Muscle layer of colon (tissue), 2 donors: ENCODE measurements around the gene GHRH.

Source experiments
- H3K27ac ChIP-seq: one replicate; pipeline ENCODE4 v1.7.0; 2013; ENCODE audit warnings: low read depth, mild to moderate bottlenecking, low read length, moderate library complexity
- H3K27me3 ChIP-seq, 2 donors: one replicate each; pipeline ENCODE4 v1.7.0; 2013; ENCODE audit warnings: low read length in 2 of 2, mild to moderate bottlenecking in 2 of 2; ENCODE audit not compliant: insufficient read depth in 2 of 2, control insufficient read depth in 1 of 2
- H3K36me3 ChIP-seq: one replicate; pipeline ENCODE4 v1.7.0; 2013; ENCODE audit warnings: mild to moderate bottlenecking, low read length; ENCODE audit not compliant: insufficient read depth
- H3K4me1 ChIP-seq: one replicate; pipeline ENCODE4 v1.7.0; 2013; ENCODE audit warnings: mild to moderate bottlenecking, low read length; ENCODE audit not compliant: insufficient read depth
- H3K4me3 ChIP-seq, 2 donors: one replicate each; pipeline ENCODE4 v1.7.0; 2013; ENCODE audit warnings: low read length in 2 of 2, low read depth in 1 of 2, mild to moderate bottlenecking in 1 of 2, moderate library complexity in 1 of 2
- H3K9ac ChIP-seq: one replicate; pipeline ENCODE4 v1.7.0; 2013; ENCODE audit warnings: low read length
- H3K9me3 ChIP-seq: one replicate; pipeline ENCODE4 v1.7.0; 2013; ENCODE audit warnings: mild to moderate bottlenecking, low read length
- donor health status: abdominal sarcoma.
- donor health status: Adenocarcinoma of cecum.

GHRH gene

GRCh38 chr20:37231947-37232630 lies 29.5 kb downstream of the GHRH start:
- peaks cover 97% of the 10 kb centered on the region for H3K36me3 ChIP-seq
- H3K4me3 ChIP-seq = no peak overlapping the region
- H3K27ac ChIP-seq = no peak overlapping the region
- H3K9me3 ChIP-seq = no peaks in the 10 kb centered on the region
- H3K27me3 ChIP-seq = no peaks in the 10 kb centered on the region
- peaks cover 9% of the 10 kb centered on the region for H3K4me1 ChIP-seq
- no peak overlapping the region for H3K9ac ChIP-seq

- Histone ChIP-seq H3K4me3 (no peak overlapping the region), H3K4me1 (peaks cover 13% of the 10 kb centered on the region), H3K36me3 (peaks cover 99% of the 10 kb centered on the region), H3K9ac (no peak overlapping the region), H3K27me3 (no peaks in the 10 kb centered on the region), H3K27ac (no peak overlapping the region), H3K9me3 (no peaks in the 10 kb centered on the region)
Measured at GRCh38 chr20:37230200-37230599, 31.4 kb downstream of the GHRH start.

GRCh38 chr20:37229357-37229756 lies 32.3 kb downstream of the GHRH start:
- peaks cover 13% of the 10 kb centered on the region for H3K4me1 ChIP-seq
- no peak overlapping the region for H3K27ac ChIP-seq
- H3K9ac ChIP-seq = no peak overlapping the region
- no peaks in the 10 kb centered on the region for H3K27me3 ChIP-seq
- H3K4me3 ChIP-seq = no peak overlapping the region
- H3K36me3 ChIP-seq = peaks cover 99% of the 10 kb centered on the region
- no peaks in the 10 kb centered on the region for H3K9me3 ChIP-seq

GRCh38 chr20:37228656-37229055 lies 33.0 kb downstream of the GHRH start:
- Histone ChIP-seq H3K9ac (no peak overlapping the region), H3K27ac (no peak overlapping the region), H3K9me3 (no peaks in the 10 kb centered on the region), H3K36me3 (peaks cover 97% of the 10 kb centered on the region), H3K4me1 (peaks cover 13% of the 10 kb centered on the region), H3K27me3 (no peaks in the 10 kb centered on the region), H3K4me3 (no peak overlapping the region)

- Histone ChIP-seq H3K9ac (no peak overlapping the region), H3K27ac (no peak overlapping the region), H3K36me3 (peaks cover 93% of the 10 kb centered on the region), H3K4me1 (peaks cover 14% of the 10 kb centered on the region), H3K4me3 (no peak overlapping the region), H3K27me3 (no peaks in the 10 kb centered on the region), H3K9me3 (no peaks in the 10 kb centered on the region)
Measured at GRCh38 chr20:37228082-37228481, 33.5 kb downstream of the GHRH start.

- Histone ChIP-seq H3K9ac (no peak overlapping the region), H3K27ac (no peak overlapping the region), H3K36me3 (peaks cover 81% of the 10 kb centered on the region)
Measured at GRCh38 chr20:37226889-37227288, 34.7 kb downstream of the GHRH start.

GRCh38 chr20:37225146-37225545 lies 36.5 kb downstream of the GHRH start:
- Histone ChIP-seq H3K27me3 (no peaks in the 10 kb centered on the region), H3K27ac (no peak overlapping the region), H3K36me3 (peaks cover 63% of the 10 kb centered on the region), H3K9ac (no peak overlapping the region), H3K4me1 (peaks cover 43% of the 10 kb centered on the region), H3K9me3 (no peaks in the 10 kb centered on the region), H3K4me3 (no peak overlapping the region)

More at GRCh38 chr20:37226889-37227288, 34.7 kb downstream of the GHRH start:
- Histone ChIP-seq H3K4me3 (no peak overlapping the region), H3K27me3 (no peaks in the 10 kb centered on the region), H3K4me1 (peaks cover 26% of the 10 kb centered on the region), H3K9me3 (no peaks in the 10 kb centered on the region)

GRCh38 chr20:37223053-37223452 lies 38.6 kb downstream of the GHRH start:
- H3K9ac ChIP-seq = no peak overlapping the region
- no peaks in the 10 kb centered on the region for H3K9me3 ChIP-seq
- no peak overlapping the region for H3K27ac ChIP-seq
- H3K36me3 ChIP-seq = peaks cover 42% of the 10 kb centered on the region
- H3K4me1 ChIP-seq = peaks cover 49% of the 10 kb centered on the region
- H3K27me3 ChIP-seq = no peaks in the 10 kb centered on the region
- H3K4me3 ChIP-seq = no peak overlapping the region

GRCh38 chr20:37222086-37222485 lies 39.5 kb downstream of the GHRH start:
- Histone ChIP-seq H3K27me3 (no peaks in the 10 kb centered on the region), H3K9me3 (no peaks in the 10 kb centered on the region), H3K27ac (no peak overlapping the region), H3K4me1 (peaks cover 39% of the 10 kb centered on the region), H3K9ac (no peak overlapping the region), H3K4me3 (no peak overlapping the region), H3K36me3 (peaks cover 33% of the 10 kb centered on the region)

GRCh38 chr20:37220731-37221130 lies 40.9 kb downstream of the GHRH start:
- no peaks in the 10 kb centered on the region for H3K27me3 ChIP-seq

GRCh38 chr20:37219751-37220668 lies 41.6 kb downstream of the GHRH start:
- no peaks in the 10 kb centered on the region for H3K27me3 ChIP-seq
- H3K4me3 ChIP-seq = no peak overlapping the region
- H3K36me3 ChIP-seq = peaks cover 13% of the 10 kb centered on the region
- H3K9ac ChIP-seq = no peak overlapping the region
- no peaks in the 10 kb centered on the region for H3K9me3 ChIP-seq
- H3K4me1 ChIP-seq = peaks cover 35% of the 10 kb centered on the region
- H3K27ac ChIP-seq = peak overlapping the region; percentile 59

More at GRCh38 chr20:37220731-37221130, 40.9 kb downstream of the GHRH start:
- Histone ChIP-seq H3K27ac (peak overlapping the region; percentile 55), H3K4me3 (no peak overlapping the region), H3K4me1 (peaks cover 35% of the 10 kb centered on the region), H3K9me3 (no peaks in the 10 kb centered on the region), H3K9ac (no peak overlapping the region), H3K36me3 (peaks cover 20% of the 10 kb centered on the region)
